CD14-positive monocyte (primary cell): ENCODE results near the gene CAMTA1. TPM values are rescaled to one million over a fixed set of nuclear protein-coding genes. Genes with fewer than 3 reads are reported as not detected.
A peak's percentile ranks its signal among the peaks of the same experiment; 100 is the strongest.

Source experiments
- DNase-seq, 3 donors: peaks; one replicate each; pipeline ENCODE4 v3.0.0-alpha.2; 2011 to 2022
- H2AFZ ChIP-seq: 2 replicates; pipeline ENCODE4 v1.6.0; 2012; ENCODE audit warnings: mild to moderate bottlenecking, low read depth, low read length, inconsistent platforms; ENCODE audit not compliant: insufficient read depth, poor library complexity, severe bottlenecking
- H3K27ac ChIP-seq, 2 donors: 1 replicate in 1 of 2; 2 replicates in 1 of 2; pipeline ENCODE4 v1.5.1; 2012 to 2013; ENCODE audit warnings: low read length in 2 of 2, control low read depth in 1 of 2, inconsistent platforms in 1 of 2, low read depth in 1 of 2, mild to moderate bottlenecking in 1 of 2
- H3K27me3 ChIP-seq, 2 donors: one replicate each; pipeline versions ENCODE4 v1.6.0 to v1.6.1; 2011 to 2013; ENCODE audit warnings: low read length in 2 of 2; ENCODE audit not compliant: control insufficient read depth in 2 of 2, insufficient read depth in 2 of 2
- H3K36me3 ChIP-seq, 2 donors: replicated peaks in 1 of 2; 1 replicate in 1 of 2; 2 replicates in 1 of 2; pipeline versions ENCODE4 v1.5.1 to v1.6.1; 2012 to 2013; ENCODE audit warnings: low read length in 2 of 2, control low read depth in 1 of 2, inconsistent platforms in 1 of 2, mild to moderate bottlenecking in 1 of 2; ENCODE audit not compliant: insufficient read depth in 2 of 2, control insufficient read depth in 1 of 2
- H3K4me1 ChIP-seq, 2 donors: 1 replicate in 1 of 2; 2 replicates in 1 of 2; pipeline versions ENCODE4 v1.5.1 to v1.6.1; 2012 to 2013; ENCODE audit warnings: low read length in 2 of 2, control low read depth in 1 of 2, inconsistent platforms in 1 of 2, mild to moderate bottlenecking in 1 of 2, moderate library complexity in 1 of 2; ENCODE audit not compliant: insufficient read depth in 2 of 2, control insufficient read depth in 1 of 2
- H3K4me2 ChIP-seq: replicated peaks from 2 replicates; pipeline ENCODE3; 2012; ENCODE audit warnings: low read length, moderate library complexity, mild to moderate bottlenecking; ENCODE audit not compliant: poor library complexity, severe bottlenecking; ENCODE audit errors: extremely low read depth
- H3K4me3 ChIP-seq, 3 experiments: fragments of 200-600 bp in 1 of 3; sonication (generic) in 1 of 3; replicated peaks in 1 of 3; 1 replicate in 2 of 3; 2 replicates in 1 of 3; pipeline ENCODE4 v1.5.1; 2011 to 2013; ENCODE audit warnings: low read length in 3 of 3, mild to moderate bottlenecking in 3 of 3, control low read depth in 2 of 3, low read depth in 2 of 3, inconsistent platforms in 1 of 3, moderate library complexity in 1 of 3
- H3K79me2 ChIP-seq: 2 replicates; pipeline ENCODE4 v1.6.0; 2012; ENCODE audit warnings: mild to moderate bottlenecking, control low read depth, inconsistent platforms, low read length, moderate library complexity; ENCODE audit not compliant: insufficient read depth
- H3K9ac ChIP-seq: 2 replicates; pipeline ENCODE4 v1.6.0; 2017; ENCODE audit warnings: low read length, mild to moderate bottlenecking; ENCODE audit not compliant: insufficient read depth, poor library complexity, severe bottlenecking
- H3K9me3 ChIP-seq, 2 donors: replicated peaks in 1 of 2; 1 replicate in 1 of 2; 2 replicates in 1 of 2; pipeline versions ENCODE4 v1.5.1 to v1.6.1; 2012 to 2013; ENCODE audit warnings: low read length in 2 of 2, control low read depth in 1 of 2; ENCODE audit not compliant: control insufficient read depth in 1 of 2, insufficient read depth in 1 of 2
- H4K20me1 ChIP-seq: 2 replicates; pipeline ENCODE4 v1.6.0; 2012; ENCODE audit warnings: mild to moderate bottlenecking, low read length, control low read depth, moderate library complexity; ENCODE audit not compliant: insufficient read depth
- H3K27ac Mint-ChIP-seq, 7 donors: one replicate each; pipeline ENCODE4 v1.8.0; 2020; ENCODE audit warnings: mild to moderate bottlenecking in 7 of 7, mixed read lengths in 7 of 7, moderate library complexity in 6 of 7, inconsistent platforms in 2 of 7
- H3K27me3 Mint-ChIP-seq, 3 donors: one replicate each; pipeline ENCODE4 v1.8.0; 2021 to 2022; ENCODE audit warnings: low read depth in 3 of 3, mild to moderate bottlenecking in 3 of 3, mixed read lengths in 3 of 3, moderate library complexity in 3 of 3, inconsistent platforms in 1 of 3
- H3K36me3 Mint-ChIP-seq, 2 donors: one replicate each; pipeline ENCODE4 v1.8.0; 2020; ENCODE audit warnings: mixed read lengths in 2 of 2, inconsistent platforms in 1 of 2, mild to moderate bottlenecking in 1 of 2
- H3K4me1 Mint-ChIP-seq: one replicate; pipeline ENCODE4 v1.8.0; 2020; ENCODE audit warnings: mild to moderate bottlenecking, mixed read lengths
- H3K4me3 Mint-ChIP-seq, 2 donors: one replicate each; pipeline ENCODE4 v1.8.0; 2020; ENCODE audit warnings: mild to moderate bottlenecking in 2 of 2, mixed read lengths in 2 of 2, moderate library complexity in 1 of 2
- H3K9me3 Mint-ChIP-seq, 7 donors: one replicate each; pipeline ENCODE4 v1.8.0; 2020 to 2022; ENCODE audit warnings: mixed read lengths in 7 of 7, mild to moderate bottlenecking in 6 of 7, moderate library complexity in 6 of 7, inconsistent platforms in 2 of 7
- WGBS: methylation state at CpG from one replicate; pipeline ENCODE4 v1.1.5; 2013; ENCODE audit warnings: missing lambda C conversion rate; ENCODE audit not compliant: insufficient coverage; 5-methylcytosine and 5-hydroxymethylcytosine counted together
- intact Hi-C, 2 donors: fragments of 100-400 bp; cut with micrococcal nuclease; formaldehyde crosslinking; loops; one replicate each; pipeline versions ENCODE4 v1.15.0 to v1.15.1; 2023
- polyA plus RNA-seq, 3 donors: library from polyadenylated mRNA; depleted of rRNA in 1 of 3; unstranded in 2 of 3; stranded (reverse) in 1 of 3; fragments of 300-500 nt in 2 of 3; fragments of >200 nt in 1 of 3; fragmentation: Illumina TruSeq in 2 of 3; gene quantifications; 1 replicate in 2 of 3; 2 replicates in 1 of 3; pipeline ENCODE4 v1.2.3, GENCODE V29; 2012 to 2021
- TF ChIP-seq, protein P1 (sequence below): fragments of 200-600 bp; IDR thresholded peaks from one replicate; pipeline ENCODE4 v1.8.0; 2022; ENCODE audit warnings: antibody characterized with exemption, mild to moderate bottlenecking

The CAMTA1 gene
- polyA plus RNA-seq, 3 donors: 52.0 to 89.6 (median 78.3) TPM

DNA sequence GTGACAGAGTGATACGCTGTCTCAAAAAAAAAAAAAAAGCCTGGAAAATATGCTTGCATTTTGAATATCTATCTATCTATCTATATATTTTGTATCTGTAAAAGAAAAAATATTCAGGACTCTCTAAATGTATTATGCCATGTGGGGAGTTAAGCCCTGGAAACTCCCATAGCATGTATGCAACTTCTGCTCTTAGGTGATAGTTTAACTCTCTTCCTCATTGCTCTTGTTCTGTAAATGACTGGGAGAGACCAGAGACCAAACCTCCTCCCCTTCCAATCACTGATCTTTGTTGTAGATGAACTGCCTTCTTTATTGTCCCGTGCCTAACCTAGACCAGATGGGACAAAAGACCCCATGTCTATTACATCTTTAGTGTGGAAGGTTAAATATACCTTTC lies 37.6 kb upstream of the CAMTA1 start:
- no peak overlapping the region for H2AFZ ChIP-seq
- H3K4me2 ChIP-seq: no peak overlapping the region
- intact Hi-C loops: loop anchor here in 1 of 2 donors (5.0 kb wide), 1 partner anchor 35 kb away; no protein-coding TSS in a partner anchor
- no peak overlapping the region for H3K4me3 ChIP-seq
- H3K27me3 ChIP-seq: no peaks in the 10 kb centered on the region
- H3K9ac ChIP-seq: no peak overlapping the region
- WGBS: no CpG with 5 or more reads among the region's 2 CpGs
- no peaks in the 10 kb centered on the region for H3K79me2 ChIP-seq
- peaks cover 0 to 6% of the 10 kb centered on the region in 2 donors for H3K9me3 ChIP-seq
- H3K9me3 Mint-ChIP-seq: peaks cover 2 to 11% (median 9%) of the 10 kb centered on the region in 7 donors
- H3K27ac Mint-ChIP-seq: peak overlapping the region in 4 of 7 donors; percentile 24 to 77 (median 50)
- peaks cover 84% of the 10 kb centered on the region for H3K4me1 Mint-ChIP-seq
- TF ChIP-seq, protein P1, sequence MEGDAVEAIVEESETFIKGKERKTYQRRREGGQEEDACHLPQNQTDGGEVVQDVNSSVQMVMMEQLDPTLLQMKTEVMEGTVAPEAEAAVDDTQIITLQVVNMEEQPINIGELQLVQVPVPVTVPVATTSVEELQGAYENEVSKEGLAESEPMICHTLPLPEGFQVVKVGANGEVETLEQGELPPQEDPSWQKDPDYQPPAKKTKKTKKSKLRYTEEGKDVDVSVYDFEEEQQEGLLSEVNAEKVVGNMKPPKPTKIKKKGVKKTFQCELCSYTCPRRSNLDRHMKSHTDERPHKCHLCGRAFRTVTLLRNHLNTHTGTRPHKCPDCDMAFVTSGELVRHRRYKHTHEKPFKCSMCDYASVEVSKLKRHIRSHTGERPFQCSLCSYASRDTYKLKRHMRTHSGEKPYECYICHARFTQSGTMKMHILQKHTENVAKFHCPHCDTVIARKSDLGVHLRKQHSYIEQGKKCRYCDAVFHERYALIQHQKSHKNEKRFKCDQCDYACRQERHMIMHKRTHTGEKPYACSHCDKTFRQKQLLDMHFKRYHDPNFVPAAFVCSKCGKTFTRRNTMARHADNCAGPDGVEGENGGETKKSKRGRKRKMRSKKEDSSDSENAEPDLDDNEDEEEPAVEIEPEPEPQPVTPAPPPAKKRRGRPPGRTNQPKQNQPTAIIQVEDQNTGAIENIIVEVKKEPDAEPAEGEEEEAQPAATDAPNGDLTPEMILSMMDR: no peak
- H3K27ac ChIP-seq: no peak overlapping the region
- no peaks in the 10 kb centered on the region for H3K36me3 Mint-ChIP-seq
- no peaks in the 10 kb centered on the region for H4K20me1 ChIP-seq
- DNase-seq: peak in 2 of 3 donors; percentile 32 to 63
- peaks cover 0 to 5% (median 3%) of the 10 kb centered on the region in 3 donors for H3K27me3 Mint-ChIP-seq
- peaks cover 89 to 97% of the 10 kb centered on the region in 2 donors for H3K4me1 ChIP-seq
- no peak overlapping the region for H3K4me3 Mint-ChIP-seq
- H3K36me3 ChIP-seq: no peaks in the 10 kb centered on the region

GRCh38 chr1:6750490-6750889 lies 34.8 kb upstream of the CAMTA1 start:
- TF ChIP-seq, protein P1: no peak
- Histone ChIP-seq H3K79me2 (no peaks in the 10 kb centered on the region), H3K36me3 (no peaks in the 10 kb centered on the region), H4K20me1 (no peaks in the 10 kb centered on the region), H3K27ac (peak overlapping the region in 1 of 2 donors; percentile 10), H3K4me3 (no peak overlapping the region), H3K9me3 (peaks cover 0 to 6% of the 10 kb centered on the region in 2 donors), H3K27me3 (no peaks in the 10 kb centered on the region), H3K4me1 (peaks cover 76 to 84% of the 10 kb centered on the region in 2 donors), H3K9ac (no peak overlapping the region), H2AFZ (no peak overlapping the region), H3K4me2 (no peak overlapping the region)
- Mint-ChIP-seq H3K27ac (peak overlapping the region in 2 of 7 donors; percentile 32 to 86), H3K27me3 (peaks cover 0 to 5% (median 3%) of the 10 kb centered on the region in 3 donors), H3K4me3 (no peak overlapping the region), H3K4me1 (peaks cover 76% of the 10 kb centered on the region), H3K9me3 (peaks cover 2 to 11% (median 9%) of the 10 kb centered on the region in 7 donors), H3K36me3 (no peaks in the 10 kb centered on the region)
- intact Hi-C loops: no loop called here
- no peak for DNase-seq
- 60% methylated on average over 1 of the region's 4 CpGs for WGBS
